Measurements from ENCODE around the gene DCBLD1.
A peak's percentile ranks its signal among the peaks of the same experiment; 100 is the strongest.

Gene DCBLD1

GRCh38 chr6:117489003-117489402 lies 6.5 kb downstream of the DCBLD1 start:
- in situ Hi-C loops (cut with HindIII; ENCODE audit: low sequenced_read_pairs): no loop called here
- no peak for TF ChIP-seq CTCF (IDR thresholded peaks at IDR 0.05; ENCODE audit: low read depth, low read length)
- no peak overlapping the region for H3K4me3 ChIP-seq (ENCODE audit: low read depth, low read length)
- no peak for DNase-seq (ENCODE audit: low read depth, low spot score)

DNA sequence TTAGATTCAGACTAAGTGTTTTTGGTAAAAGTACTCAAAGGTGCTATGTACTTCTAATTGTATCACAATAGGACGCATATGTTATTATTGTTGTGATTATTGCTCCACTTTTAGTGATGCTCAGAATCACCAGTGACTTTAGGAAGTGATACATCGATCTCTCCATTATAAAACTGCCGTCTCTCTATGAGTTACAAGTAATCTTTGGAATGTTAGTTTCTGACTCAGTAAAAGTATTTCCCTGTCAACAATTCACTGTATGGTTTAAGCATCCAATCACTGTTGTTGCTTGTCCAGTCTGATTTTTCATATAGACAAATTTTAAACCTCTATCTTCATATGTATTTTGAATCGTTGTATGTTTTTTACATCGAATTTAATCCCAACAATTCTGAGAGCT lies 9.4 kb downstream of the DCBLD1 start:
- peak; percentile 44 for DNase-seq (ENCODE audit: low read depth, low spot score)
- TF ChIP-seq CTCF (IDR thresholded peaks at IDR 0.05; ENCODE audit: low read depth, low read length): no peak
- no peak overlapping the region for H3K4me3 ChIP-seq (ENCODE audit: low read depth, low read length)
- in situ Hi-C loops (cut with HindIII; ENCODE audit: low sequenced_read_pairs): no loop called here

DNA sequence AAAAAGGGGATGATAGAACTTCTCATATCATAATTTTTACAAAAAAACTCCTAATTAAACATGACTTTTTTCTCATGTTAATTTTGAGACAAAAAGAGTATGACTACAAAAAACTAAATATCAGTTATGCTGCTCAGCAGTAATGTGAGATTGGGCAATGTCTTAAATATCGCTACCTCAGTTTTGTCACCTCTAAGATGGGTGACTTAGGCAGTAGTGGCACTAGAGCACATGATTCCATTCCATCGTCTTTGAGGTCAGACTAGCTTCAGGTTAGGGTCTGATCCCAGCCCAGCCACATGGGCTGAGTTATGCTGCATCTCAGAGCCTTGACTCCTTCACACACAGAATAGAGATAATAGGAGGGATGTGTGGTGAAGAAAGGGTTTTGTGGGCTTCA lies 11.0 kb downstream of the DCBLD1 start:
- H3K4me3 ChIP-seq (ENCODE audit: low read depth, low read length): no peak overlapping the region
- no peak for TF ChIP-seq CTCF (IDR thresholded peaks at IDR 0.05; ENCODE audit: low read depth, low read length)
- DNase-seq (ENCODE audit: low read depth, low spot score): no peak
- in situ Hi-C loops (cut with HindIII; ENCODE audit: low sequenced_read_pairs): no loop called here

DNA sequence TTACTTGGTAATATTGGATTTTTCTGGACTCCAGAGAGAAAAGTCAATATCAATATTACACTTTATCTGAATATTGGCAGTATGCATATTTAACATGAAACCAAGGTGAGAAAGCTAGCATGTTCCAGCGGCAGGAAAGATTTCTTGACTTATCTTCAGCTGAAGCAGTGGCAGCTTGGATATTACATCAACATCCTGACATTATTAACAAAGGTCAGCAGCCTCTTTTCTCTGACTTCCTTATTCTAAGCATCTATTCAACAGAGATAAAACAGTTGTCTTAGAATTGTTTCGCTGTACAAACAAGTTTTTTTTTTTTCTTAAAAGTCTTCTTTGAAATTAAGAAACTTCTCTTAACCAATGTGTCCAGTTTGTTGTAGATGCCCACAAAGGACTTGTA lies 11.8 kb downstream of the DCBLD1 start:
- no peak overlapping the region for H3K4me3 ChIP-seq (ENCODE audit: low read depth, low read length)
- DNase-seq (ENCODE audit: low read depth, low spot score): peak; percentile 29
- no peak for TF ChIP-seq CTCF (IDR thresholded peaks at IDR 0.05; ENCODE audit: low read depth, low read length)
- in situ Hi-C loops (cut with HindIII; ENCODE audit: low sequenced_read_pairs): no loop called here

- DNase-seq (ENCODE audit: low read depth, low spot score): no peak
- TF ChIP-seq CTCF (IDR thresholded peaks at IDR 0.05; ENCODE audit: low read depth, low read length): no peak
- in situ Hi-C loops (cut with HindIII; ENCODE audit: low sequenced_read_pairs): no loop called here
These were observed 12.3 kb downstream of the DCBLD1 start for GRCh38 chr6:117494694-117495318.

GRCh38 chr6:117495425-117495824 lies 13.0 kb downstream of the DCBLD1 start:
- H3K4me3 ChIP-seq (ENCODE audit: low read depth, low read length): no peak overlapping the region
- no peak for DNase-seq (ENCODE audit: low read depth, low spot score)
- no peak for TF ChIP-seq CTCF (IDR thresholded peaks at IDR 0.05; ENCODE audit: low read depth, low read length)
- in situ Hi-C loops (cut with HindIII; ENCODE audit: low sequenced_read_pairs): no loop called here

More at GRCh38 chr6:117494694-117495318, 12.3 kb downstream of the DCBLD1 start:
- H3K4me3 ChIP-seq (ENCODE audit: low read depth, low read length): no peak overlapping the region
